H1 (cell line): ENCODE data around the gene ART4. TPM values are rescaled to one million over a fixed set of nuclear protein-coding genes. Genes with fewer than 3 reads are reported as not detected.

ENCODE experiments used
- CTCF ChIA-PET: fragments of 300-600 bp; sonication (Branson Sonifier 250); formaldehyde crosslinking; loops from one replicate; lab custom pipeline; 2021; ENCODE audit not compliant: partially characterized antibody; lab: Charles Lee
- POLR2A ChIA-PET: fragments of 300-600 bp; sonication (Branson Sonifier 250); formaldehyde crosslinking; loops from one replicate; lab custom pipeline; 2021; ENCODE audit warnings: inconsistent platforms; ENCODE audit not compliant: partially characterized antibody; lab: Charles Lee
- DNase-seq, 2 experiments: peaks; one replicate each; pipeline versions ENCODE4 v3.0.0 to v3.0.0-alpha.2; 2010 to 2022; ENCODE audit warnings: low spot score in 2 of 2, low read depth in 1 of 2, mixed read lengths in 1 of 2
- FAIRE-seq: peaks from 2 replicates; lab custom pipeline; 2011; peaks lifted over from hg19 to GRCh38; lab: Jason Lieb, UNC
- H2AFZ ChIP-seq: 2 replicates; pipeline ENCODE4 v1.8.1; 2012; ENCODE audit warnings: low read length, inconsistent platforms
- H2AK5ac ChIP-seq: 2 replicates; pipeline ENCODE4 v1.6.1; 2013; ENCODE audit warnings: low read depth, low read length
- H2BK120ac ChIP-seq: replicated peaks from 2 replicates; pipeline ENCODE3; 2013; ENCODE audit warnings: low read depth, low read length, inconsistent platforms
- H2BK12ac ChIP-seq: 2 replicates; pipeline ENCODE4 v1.6.1; 2013; ENCODE audit warnings: low read depth, low read length
- H2BK15ac ChIP-seq: 2 replicates; pipeline ENCODE4 v1.6.1; 2013; ENCODE audit warnings: low read length
- H2BK20ac ChIP-seq: 2 replicates; pipeline ENCODE4 v1.6.1; 2013; ENCODE audit warnings: low read length
- H2BK5ac ChIP-seq: 2 replicates; pipeline ENCODE4 v1.6.1; 2013; ENCODE audit warnings: low read depth, low read length
- H3K14ac ChIP-seq: 2 replicates; pipeline ENCODE4 v1.6.1; 2013; ENCODE audit warnings: inconsistent platforms; ENCODE audit not compliant: insufficient read length
- H3K18ac ChIP-seq: 2 replicates; pipeline ENCODE4 v1.6.1; 2013; ENCODE audit warnings: low read length; ENCODE audit errors: extremely low read depth
- H3K23ac ChIP-seq: 2 replicates; pipeline ENCODE4 v1.6.1; 2013; ENCODE audit warnings: inconsistent platforms; ENCODE audit not compliant: insufficient read length
- H3K23me2 ChIP-seq: 2 replicates; pipeline ENCODE4 v1.6.1; 2013; ENCODE audit warnings: low read depth, low read length
- H3K27ac ChIP-seq: 2 replicates; pipeline ENCODE4 v1.6.1; 2011; ENCODE audit warnings: low read depth, low read length, inconsistent platforms
- H3K27me3 ChIP-seq, 4 experiments: replicated peaks in 1 of 4; 1 replicate in 1 of 4; 2 replicates in 3 of 4; pipeline versions ENCODE4 v1.6.1 to v1.8.1; 2011 to 2013; ENCODE audit warnings: low read length in 3 of 4, mild to moderate bottlenecking in 3 of 4, inconsistent platforms in 2 of 4, mixed read lengths in 2 of 4, moderate library complexity in 1 of 4; ENCODE audit not compliant: control insufficient read depth in 3 of 4, insufficient read depth in 3 of 4; ENCODE audit errors: extremely low read depth in 1 of 4
- H3K36me3 ChIP-seq, 4 experiments: 2 replicates each; pipeline versions ENCODE4 v1.6.1 to v1.8.1; 2011 to 2013; ENCODE audit warnings: mild to moderate bottlenecking in 4 of 4, low read length in 3 of 4, moderate library complexity in 2 of 4, control low read depth in 1 of 4, inconsistent platforms in 1 of 4; ENCODE audit not compliant: insufficient read depth in 4 of 4, control insufficient read depth in 2 of 4
- H3K4ac ChIP-seq: replicated peaks from 2 replicates; pipeline ENCODE3; 2013; ENCODE audit warnings: low read length, low read depth, mixed read lengths, inconsistent platforms; ENCODE audit not compliant: insufficient read length
- H3K4me1 ChIP-seq, 4 experiments: replicated peaks in 1 of 4; 1 replicate in 1 of 4; 2 replicates in 3 of 4; pipeline versions ENCODE4 v1.6.1 to v1.8.1; 2011 to 2013; ENCODE audit warnings: low read length in 3 of 4, inconsistent platforms in 2 of 4, mixed read lengths in 1 of 4; ENCODE audit not compliant: insufficient read depth in 4 of 4, control insufficient read depth in 3 of 4
- H3K4me2 ChIP-seq, 2 experiments: 2 replicates each; pipeline versions ENCODE4 v1.6.1 to v1.8.1; 2011 to 2013; ENCODE audit warnings: low read depth in 2 of 2, low read length in 2 of 2, control low read depth in 1 of 2, inconsistent platforms in 1 of 2, mild to moderate bottlenecking in 1 of 2; ENCODE audit not compliant: insufficient read depth in 1 of 2
- H3K4me3 ChIP-seq, 4 experiments: fragments of 200-600, 300-600 bp in 1 of 4; sonication (generic), shearing (Covaris generic), sonication (Bioruptor Twin) in 1 of 4; 2 replicates each; pipeline versions ENCODE4 v1.5.1 to v1.8.1; 2011 to 2016; ENCODE audit warnings: low read length in 4 of 4, low read depth in 3 of 4, control low read depth in 2 of 4, inconsistent platforms in 2 of 4, mild to moderate bottlenecking in 2 of 4, mixed read lengths in 1 of 4, moderate library complexity in 1 of 4; ENCODE audit not compliant: insufficient read depth in 2 of 4; ENCODE audit errors: extremely low read depth in 1 of 4
- H3K56ac ChIP-seq: replicated peaks from 2 replicates; pipeline ENCODE3; 2013; ENCODE audit warnings: low read depth, mild to moderate bottlenecking, mixed read lengths, low read length, inconsistent platforms; ENCODE audit not compliant: insufficient read length
- H3K79me1 ChIP-seq: 2 replicates; pipeline ENCODE4 v1.6.1; 2013; ENCODE audit warnings: low read depth, low read length, control low read depth
- H3K79me2 ChIP-seq, 2 experiments: 2 replicates each; pipeline versions ENCODE4 v1.6.1 to v1.8.1; 2012 to 2013; ENCODE audit warnings: low read length in 2 of 2, mild to moderate bottlenecking in 2 of 2, inconsistent platforms in 1 of 2; ENCODE audit not compliant: insufficient read depth in 2 of 2, control insufficient read depth in 1 of 2
- H3K9ac ChIP-seq, 4 experiments: replicated peaks in 1 of 4; 1 replicate in 1 of 4; 2 replicates in 3 of 4; pipeline versions ENCODE4 v1.6.1 to v1.8.1; 2011 to 2013; ENCODE audit warnings: low read depth in 3 of 4, low read length in 3 of 4, control low read depth in 2 of 4, mild to moderate bottlenecking in 2 of 4, moderate library complexity in 2 of 4, inconsistent platforms in 1 of 4; ENCODE audit errors: extremely low read depth in 1 of 4
- H3K9me3 ChIP-seq, 2 experiments: 2 replicates each; pipeline versions ENCODE4 v1.6.1 to v1.8.1; 2012 to 2013; ENCODE audit warnings: mild to moderate bottlenecking in 2 of 2, moderate library complexity in 2 of 2, control low read depth in 1 of 2, inconsistent platforms in 1 of 2, low read depth in 1 of 2, low read length in 1 of 2, mixed read lengths in 1 of 2; ENCODE audit not compliant: insufficient read depth in 2 of 2
- H4K20me1 ChIP-seq, 2 experiments: replicated peaks in 1 of 2; 2 replicates each; pipeline versions ENCODE3 to v1.8.1; 2011 to 2013; ENCODE audit warnings: inconsistent platforms in 2 of 2, low read length in 2 of 2, mild to moderate bottlenecking in 1 of 2; ENCODE audit not compliant: insufficient read depth in 2 of 2, control insufficient read depth in 1 of 2
- H4K5ac ChIP-seq: 2 replicates; pipeline ENCODE4 v1.6.1; 2013; ENCODE audit warnings: low read length, low read depth, mixed read lengths, inconsistent platforms; ENCODE audit not compliant: insufficient read length
- H4K8ac ChIP-seq: 2 replicates; pipeline ENCODE4 v1.8.0; 2013; ENCODE audit warnings: mild to moderate bottlenecking, moderate library complexity, low read length, inconsistent platforms; ENCODE audit not compliant: insufficient read depth; ENCODE audit errors: extremely low read depth
- H4K91ac ChIP-seq: replicated peaks from 2 replicates; pipeline ENCODE3; 2013; ENCODE audit warnings: low read length, mixed read lengths, inconsistent platforms; ENCODE audit not compliant: insufficient read length
- BACH1 ChIP-seq: IDR thresholded peaks from 2 replicates; pipeline ENCODE4 v1.6.1; 2012; ENCODE audit warnings: low read length, improper control_type of control experiment
- BCL11A ChIP-seq, 2 experiments: IDR thresholded peaks; one replicate each; pipeline ENCODE4 v1.6.1; 2011; ENCODE audit warnings: low read depth in 2 of 2, low read length in 2 of 2, mild to moderate bottlenecking in 2 of 2
- EZH2 ChIP-seq: fragments of 200-600 bp; sonication (generic); IDR thresholded peaks from 2 replicates; pipeline ENCODE4 v1.7.1; 2012; ENCODE audit warnings: low read depth, mild to moderate bottlenecking, moderate library complexity, low read length, inconsistent platforms; ENCODE audit not compliant: severe bottlenecking
- GTF2F1 ChIP-seq: IDR thresholded peaks from 2 replicates; pipeline ENCODE4 v1.6.1; 2012; ENCODE audit warnings: low read depth, low read length, improper control_type of control experiment, borderline replicate concordance
- JUN ChIP-seq: IDR thresholded peaks from 2 replicates; pipeline ENCODE4 v1.6.1; 2011; ENCODE audit warnings: low read depth, mild to moderate bottlenecking, improper control_type of control experiment, low read length
- RFX5 ChIP-seq: IDR thresholded peaks from 2 replicates; pipeline ENCODE4 v1.6.1; 2011; ENCODE audit warnings: low read depth, low read length, improper control_type of control experiment, borderline replicate concordance
- RNF2 ChIP-seq: fragments of 200-900, 300-1000 bp; sonication (generic); IDR thresholded peaks from 2 replicates; pipeline ENCODE4 v1.7.1; 2016; ENCODE audit warnings: borderline replicate concordance, low read depth, mild to moderate bottlenecking, antibody characterized with exemption, low read length; ENCODE audit not compliant: poor library complexity, severe bottlenecking; ENCODE audit errors: missing control alignments
- RXRA ChIP-seq: IDR thresholded peaks from 2 replicates; pipeline ENCODE4 v1.6.1; 2011; ENCODE audit warnings: low read depth, mild to moderate bottlenecking, low read length, moderate library complexity; ENCODE audit not compliant: insufficient read depth
- SP2 ChIP-seq: IDR thresholded peaks from 2 replicates; pipeline ENCODE4 v1.6.1; 2012; ENCODE audit warnings: mild to moderate bottlenecking, low read length, inconsistent platforms
- TAF7 ChIP-seq: optimal IDR thresholded peaks from 2 replicates; pipeline ENCODE3; 2011; ENCODE audit warnings: low read depth, mild to moderate bottlenecking, inconsistent platforms, low read length, moderate library complexity, borderline replicate concordance
- WGBS, 2 experiments: shearing (Covaris generic) in 1 of 2; methylation state at CpG; one replicate each; pipeline versions ENCODE4 v1.1.6 to v1.1.7; 2013 to 2015; ENCODE audit warnings: low lambda C conversion rate in 2 of 2, mixed read lengths in 2 of 2, inconsistent platforms in 1 of 2, low coverage in 1 of 2, missing lambda C conversion rate in 1 of 2; ENCODE audit not compliant: insufficient replicate concordance in 2 of 2, insufficient coverage in 1 of 2, insufficient read length in 1 of 2; ENCODE audit errors: extremely low coverage in 1 of 2, missing lambda C conversion rate in 1 of 2; 5-methylcytosine and 5-hydroxymethylcytosine counted together
- polyA plus RNA-seq, 7 experiments: library from polyadenylated mRNA; depleted of rRNA in 3 of 7; stranded (reverse) in 5 of 7; unstranded in 2 of 7; fragments of >200 nt in 5 of 7; fragments of 200-250 nt in 2 of 7; gene quantifications; 1 replicate in 5 of 7; 2 replicates in 1 of 7; 4 replicates in 1 of 7; pipeline versions ENCODE4 v1.2.1 to v1.2.3, GENCODE V29; 2011 to 2013; ENCODE audit warnings: missing spikeins in 2 of 7, mixed read lengths in 2 of 7
- total RNA-seq: library from RNA; stranded (reverse); fragmentation: NEBNext Ultra II Directional; extraction: Animal tissue kit (Norgen Biotek cat#: 25700); gene quantifications from 2 replicates; pipeline ENCODE4 v1.2.1, GENCODE V29; 2021
- TF ChIP-seq, protein P1 (sequence below): IDR thresholded peaks from 2 replicates; pipeline ENCODE4 v1.6.1; 2012; ENCODE audit warnings: inconsistent platforms
- TF ChIP-seq, protein P2 (sequence below): IDR thresholded peaks from 2 replicates; pipeline ENCODE4 v1.6.1; 2011; ENCODE audit warnings: low read length, improper control_type of control experiment

Gene ART4
- total and polyA plus RNA-seq, 2 of the 8 experiments (the other 6 are each of a cell fraction or from before 2014, with no cell fraction given) = not detected

GRCh38 chr12:14824012-14824634 lies 19.2 kb downstream of the ART4 start:
- Histone ChIP-seq H3K79me1 (no peaks in the 10 kb centered on the region), H3K18ac (no peak overlapping the region), H3K27ac (no peak overlapping the region), H3K79me2 (no peaks in the 10 kb centered on the region), H4K8ac (no peak overlapping the region), H4K91ac (no peak overlapping the region), H3K9me3 (no peaks in the 10 kb centered on the region), H2BK15ac (no peak overlapping the region), H3K14ac (no peak overlapping the region), H3K9ac (no peak overlapping the region), H3K36me3 (no peaks in the 10 kb centered on the region), H2BK20ac (no peak overlapping the region), H4K20me1 (no peaks in the 10 kb centered on the region), H3K23me2 (no peaks in the 10 kb centered on the region; the same call in 1 of the 2 replicates), H2BK120ac (no peak overlapping the region), H3K27me3 (no peaks in the 10 kb centered on the region), H3K4ac (no peak overlapping the region), H2BK12ac (no peak overlapping the region), H4K5ac (no peak overlapping the region), H3K4me2 (no peak overlapping the region), H3K23ac (no peak overlapping the region), H2AK5ac (no peak overlapping the region), H2AFZ (no peak overlapping the region), H3K4me1 (no peaks in the 10 kb centered on the region; a peak in 2 of 7 replicates), H3K4me3 (no peak overlapping the region), H3K56ac (no peak overlapping the region), H2BK5ac (no peak overlapping the region)
- 88% methylated on average over 1 of the region's 1 CpG; no CpG with 5 or more reads in 1 of the 2 experiments for WGBS, 2 experiments
- ChIA-PET CTCF (interaction anchor here (1.4 to 1.9 kb wide), 2 partner anchors 112 to 171 kb away, joined by 4 to 6 read pairs; no protein-coding TSS in a partner anchor), POLR2A (no interaction called here)
- FAIRE-seq = no peak
- DNase-seq = no peak
- TF ChIP-seq, protein P1, sequence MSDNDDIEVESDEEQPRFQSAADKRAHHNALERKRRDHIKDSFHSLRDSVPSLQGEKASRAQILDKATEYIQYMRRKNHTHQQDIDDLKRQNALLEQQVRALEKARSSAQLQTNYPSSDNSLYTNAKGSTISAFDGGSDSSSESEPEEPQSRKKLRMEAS = no peak
- TF ChIP-seq RXRA (no peak), JUN (no peak), SP2 (no peak), TAF7 (no peak), RFX5 (no peak), BCL11A (IDR thresholded peaks at IDR 0.05; ENCODE audit: low read depth in 2 of 2, low read length in 2 of 2) (no peak), RNF2 (no peak), GTF2F1 (no peak), EZH2 (no peak), BACH1 (no peak)
- TF ChIP-seq, protein P2, sequence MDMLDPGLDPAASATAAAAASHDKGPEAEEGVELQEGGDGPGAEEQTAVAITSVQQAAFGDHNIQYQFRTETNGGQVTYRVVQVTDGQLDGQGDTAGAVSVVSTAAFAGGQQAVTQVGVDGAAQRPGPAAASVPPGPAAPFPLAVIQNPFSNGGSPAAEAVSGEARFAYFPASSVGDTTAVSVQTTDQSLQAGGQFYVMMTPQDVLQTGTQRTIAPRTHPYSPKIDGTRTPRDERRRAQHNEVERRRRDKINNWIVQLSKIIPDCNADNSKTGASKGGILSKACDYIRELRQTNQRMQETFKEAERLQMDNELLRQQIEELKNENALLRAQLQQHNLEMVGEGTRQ = no peak
